HepG2 (cell line): ENCODE results near the gene ABTB2. TPM values are rescaled to one million over a fixed set of nuclear protein-coding genes. Genes with fewer than 3 reads are reported as not detected.
A peak's percentile ranks its signal among the peaks of the same experiment; 100 is the strongest.

Experiments
- CEBPG ChIP-seq: IDR thresholded peaks from 2 replicates; pipeline ENCODE4 v1.6.1; 2016
- ETV6 ChIP-seq: sonication (generic); formaldehyde crosslinking; conservative IDR thresholded peaks from 2 replicates; pipeline ENCODE4 v1.4.0; 2020; ENCODE audit warnings: missing genetic modification reagents
- MAFK ChIP-seq, 2 experiments: IDR thresholded peaks in 1 of 2; conservative IDR thresholded peaks in 1 of 2; 2 replicates each; pipeline ENCODE4 v1.6.1; 2011; ENCODE audit warnings: improper control_type of control experiment in 2 of 2, low read length in 2 of 2
- NCOA2 ChIP-seq: sonication (generic); formaldehyde crosslinking; IDR thresholded peaks from 2 replicates; pipeline ENCODE4 v1.8.0; 2022; ENCODE audit warnings: inconsistent platforms
- RBM22 ChIP-seq: fragments of 200-400 bp; formaldehyde crosslinking; optimal IDR thresholded peaks from 2 replicates; pipeline ENCODE3; 2017; ENCODE audit warnings: mild to moderate bottlenecking, low read length, moderate library complexity
- XRCC5 ChIP-seq: fragments of 200-400 bp; formaldehyde crosslinking; optimal IDR thresholded peaks from 2 replicates; pipeline ENCODE3; 2017; ENCODE audit warnings: mild to moderate bottlenecking, low read length
- ZNF138 ChIP-seq: sonication (generic); formaldehyde crosslinking; IDR thresholded peaks from 2 replicates; pipeline ENCODE4 v1.5.0; 2020; ENCODE audit warnings: mild to moderate bottlenecking, low read depth, missing genetic modification reagents
- ZNF510 ChIP-seq: sonication (generic); formaldehyde crosslinking; IDR thresholded peaks from 2 replicates; pipeline ENCODE4 v1.4.0; 2020; ENCODE audit warnings: low read depth, mild to moderate bottlenecking, missing genetic modification reagents
- ZNF577 ChIP-seq: sonication (generic); formaldehyde crosslinking; IDR thresholded peaks from 2 replicates; pipeline ENCODE4 v1.4.0; 2020; ENCODE audit warnings: mild to moderate bottlenecking, low read depth, missing genetic modification reagents, borderline replicate concordance
- polyA plus RNA-seq, 8 experiments: library from polyadenylated mRNA; depleted of rRNA in 3 of 8; stranded (reverse) in 7 of 8; unstranded in 1 of 8; fragments of >200 nt; fragmentation: Illumina TruSeq in 4 of 8; extraction: Trizol in 4 of 8; gene quantifications; 2 replicates each; pipeline versions ENCODE4 v1.2.1 to v1.2.3, GENCODE V29; 2011 to 2016; ENCODE audit warnings: low read depth in 4 of 8, missing spikeins in 1 of 8, mixed read lengths in 1 of 8; ENCODE audit not compliant: insufficient read depth in 1 of 8
- total RNA-seq, 5 experiments: library from RNA; depleted of rRNA; stranded (reverse); fragments of >200 nt; fragmentation: Illumina TruSeq; extraction: Trizol; gene quantifications; 2 replicates each; pipeline ENCODE4 v1.2.3, GENCODE V29; 2016; ENCODE audit warnings: low read depth in 1 of 5
- TF ChIP-seq, protein P1 (sequence below): sonication (generic); formaldehyde crosslinking; IDR thresholded peaks from 2 replicates; pipeline ENCODE4 v1.9.0; 2022; ENCODE audit warnings: missing genetic modification reagents, mild to moderate bottlenecking, borderline replicate concordance
- TF ChIP-seq, protein P2 (sequence below): sonication (generic); formaldehyde crosslinking; IDR thresholded peaks from 2 replicates; pipeline ENCODE4 v1.8.0; 2022; ENCODE audit warnings: missing genetic modification reagents, mild to moderate bottlenecking, inconsistent platforms, borderline replicate concordance
- TF ChIP-seq, protein P3 (sequence below): sonication (generic); formaldehyde crosslinking; conservative IDR thresholded peaks from 2 replicates; pipeline ENCODE4 v1.4.0; 2020; ENCODE audit warnings: missing genetic modification reagents
- TF ChIP-seq, protein P4 (sequence below): sonication (generic); formaldehyde crosslinking; IDR thresholded peaks from 2 replicates; pipeline ENCODE4 v1.4.0; 2020; ENCODE audit warnings: missing genetic modification reagents
- TF ChIP-seq, protein P5 (sequence below): sonication (generic); formaldehyde crosslinking; conservative IDR thresholded peaks from 2 replicates; pipeline ENCODE4 v1.4.0; 2020; ENCODE audit warnings: mild to moderate bottlenecking, missing genetic modification reagents, moderate library complexity
- TF ChIP-seq, protein P6 (sequence below): sonication (generic); formaldehyde crosslinking; IDR thresholded peaks from 2 replicates; pipeline ENCODE4 v1.4.0; 2020; ENCODE audit warnings: missing genetic modification reagents

ABTB2 gene
- total and polyA plus RNA-seq, 2 of the 13 experiments (the other 11 are each of a cell fraction or from before 2014, with no cell fraction given): 5.1 to 15.4 TPM

DNA sequence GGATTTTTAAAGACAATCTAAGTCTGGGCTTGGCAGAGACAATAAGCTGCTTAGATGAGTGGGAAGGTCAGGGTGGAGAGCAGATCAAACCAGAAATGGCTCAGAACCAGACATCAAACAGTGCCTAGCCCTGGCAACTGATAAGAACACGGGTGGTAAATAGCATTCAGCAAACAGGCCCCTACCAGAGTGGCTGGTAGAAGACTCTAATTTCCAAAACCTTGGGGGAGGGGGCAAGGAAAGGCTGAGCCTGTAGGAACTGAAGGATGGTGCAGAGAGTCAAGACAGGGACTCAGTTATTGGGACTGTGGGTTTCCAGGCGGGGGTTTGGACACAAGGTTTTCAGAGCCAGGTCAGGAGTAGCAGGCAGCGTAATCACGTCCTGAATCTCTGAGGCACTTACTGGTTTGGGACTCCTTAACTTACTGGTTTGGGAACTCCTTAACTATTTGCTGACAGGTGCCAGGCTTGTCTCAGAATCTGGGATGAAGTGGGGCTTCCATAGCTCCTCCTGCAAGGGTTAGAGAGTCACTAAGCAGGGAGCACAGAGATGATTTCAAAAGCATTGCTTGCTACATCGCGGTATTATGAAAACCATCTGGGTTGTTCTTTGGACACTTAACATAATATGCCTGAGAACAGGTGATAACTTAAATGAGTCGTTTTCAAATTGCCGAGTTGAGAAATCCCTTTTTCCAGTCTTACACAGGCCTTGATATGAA, 5.7 kb upstream of the ABTB2 start (continued):
- TF ChIP-seq ZNF510 (no peak), ETV6 (CRISPR knock-in tag) (no peak), ZNF577 (no peak), MAFK (conservative IDR thresholded peaks at IDR 0.05 in 1 of 2, IDR thresholded peaks at IDR 0.05 in 1 of 2; ENCODE audit: low read length in 2 of 2) (no peak), XRCC5 (no peak), CEBPG (CRISPR knock-in tag) (no peak), RBM22 (no peak), NCOA2 (CRISPR knock-in tag) (peak; percentile 78), ZNF138 (no peak)
- TF ChIP-seq, protein P1, sequence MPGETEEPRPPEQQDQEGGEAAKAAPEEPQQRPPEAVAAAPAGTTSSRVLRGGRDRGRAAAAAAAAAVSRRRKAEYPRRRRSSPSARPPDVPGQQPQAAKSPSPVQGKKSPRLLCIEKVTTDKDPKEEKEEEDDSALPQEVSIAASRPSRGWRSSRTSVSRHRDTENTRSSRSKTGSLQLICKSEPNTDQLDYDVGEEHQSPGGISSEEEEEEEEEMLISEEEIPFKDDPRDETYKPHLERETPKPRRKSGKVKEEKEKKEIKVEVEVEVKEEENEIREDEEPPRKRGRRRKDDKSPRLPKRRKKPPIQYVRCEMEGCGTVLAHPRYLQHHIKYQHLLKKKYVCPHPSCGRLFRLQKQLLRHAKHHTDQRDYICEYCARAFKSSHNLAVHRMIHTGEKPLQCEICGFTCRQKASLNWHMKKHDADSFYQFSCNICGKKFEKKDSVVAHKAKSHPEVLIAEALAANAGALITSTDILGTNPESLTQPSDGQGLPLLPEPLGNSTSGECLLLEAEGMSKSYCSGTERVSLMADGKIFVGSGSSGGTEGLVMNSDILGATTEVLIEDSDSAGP (CRISPR knock-in tag): no peak
- TF ChIP-seq, protein P2, sequence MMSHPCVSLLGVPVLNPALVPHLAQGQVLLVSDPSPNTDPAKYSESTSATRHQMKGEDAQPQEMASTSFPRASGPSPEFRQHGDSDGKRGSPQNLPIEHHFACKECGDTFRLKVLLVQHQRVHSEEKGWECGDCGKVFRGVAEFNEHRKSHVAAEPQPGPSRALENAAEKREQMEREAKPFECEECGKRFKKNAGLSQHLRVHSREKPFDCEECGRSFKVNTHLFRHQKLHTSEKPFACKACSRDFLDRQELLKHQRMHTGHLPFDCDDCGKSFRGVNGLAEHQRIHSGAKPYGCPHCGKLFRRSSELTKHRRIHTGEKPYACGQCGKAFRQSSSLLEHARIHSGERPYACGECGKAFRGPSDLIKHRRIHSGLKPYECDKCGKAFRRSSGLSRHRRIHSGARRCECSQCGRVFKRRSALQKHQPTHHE (CRISPR knock-in tag): no peak
- TF ChIP-seq, protein P3, sequence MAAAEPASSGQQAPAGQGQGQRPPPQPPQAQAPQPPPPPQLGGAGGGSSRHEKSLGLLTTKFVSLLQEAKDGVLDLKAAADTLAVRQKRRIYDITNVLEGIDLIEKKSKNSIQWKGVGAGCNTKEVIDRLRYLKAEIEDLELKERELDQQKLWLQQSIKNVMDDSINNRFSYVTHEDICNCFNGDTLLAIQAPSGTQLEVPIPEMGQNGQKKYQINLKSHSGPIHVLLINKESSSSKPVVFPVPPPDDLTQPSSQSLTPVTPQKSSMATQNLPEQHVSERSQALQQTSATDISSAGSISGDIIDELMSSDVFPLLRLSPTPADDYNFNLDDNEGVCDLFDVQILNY (CRISPR knock-in tag): no peak
- TF ChIP-seq, protein P4, sequence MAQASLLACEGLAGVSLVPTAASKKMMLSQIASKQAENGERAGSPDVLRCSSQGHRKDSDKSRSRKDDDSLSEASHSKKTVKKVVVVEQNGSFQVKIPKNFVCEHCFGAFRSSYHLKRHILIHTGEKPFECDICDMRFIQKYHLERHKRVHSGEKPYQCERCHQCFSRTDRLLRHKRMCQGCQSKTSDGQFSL: no peak
- TF ChIP-seq, protein P5, sequence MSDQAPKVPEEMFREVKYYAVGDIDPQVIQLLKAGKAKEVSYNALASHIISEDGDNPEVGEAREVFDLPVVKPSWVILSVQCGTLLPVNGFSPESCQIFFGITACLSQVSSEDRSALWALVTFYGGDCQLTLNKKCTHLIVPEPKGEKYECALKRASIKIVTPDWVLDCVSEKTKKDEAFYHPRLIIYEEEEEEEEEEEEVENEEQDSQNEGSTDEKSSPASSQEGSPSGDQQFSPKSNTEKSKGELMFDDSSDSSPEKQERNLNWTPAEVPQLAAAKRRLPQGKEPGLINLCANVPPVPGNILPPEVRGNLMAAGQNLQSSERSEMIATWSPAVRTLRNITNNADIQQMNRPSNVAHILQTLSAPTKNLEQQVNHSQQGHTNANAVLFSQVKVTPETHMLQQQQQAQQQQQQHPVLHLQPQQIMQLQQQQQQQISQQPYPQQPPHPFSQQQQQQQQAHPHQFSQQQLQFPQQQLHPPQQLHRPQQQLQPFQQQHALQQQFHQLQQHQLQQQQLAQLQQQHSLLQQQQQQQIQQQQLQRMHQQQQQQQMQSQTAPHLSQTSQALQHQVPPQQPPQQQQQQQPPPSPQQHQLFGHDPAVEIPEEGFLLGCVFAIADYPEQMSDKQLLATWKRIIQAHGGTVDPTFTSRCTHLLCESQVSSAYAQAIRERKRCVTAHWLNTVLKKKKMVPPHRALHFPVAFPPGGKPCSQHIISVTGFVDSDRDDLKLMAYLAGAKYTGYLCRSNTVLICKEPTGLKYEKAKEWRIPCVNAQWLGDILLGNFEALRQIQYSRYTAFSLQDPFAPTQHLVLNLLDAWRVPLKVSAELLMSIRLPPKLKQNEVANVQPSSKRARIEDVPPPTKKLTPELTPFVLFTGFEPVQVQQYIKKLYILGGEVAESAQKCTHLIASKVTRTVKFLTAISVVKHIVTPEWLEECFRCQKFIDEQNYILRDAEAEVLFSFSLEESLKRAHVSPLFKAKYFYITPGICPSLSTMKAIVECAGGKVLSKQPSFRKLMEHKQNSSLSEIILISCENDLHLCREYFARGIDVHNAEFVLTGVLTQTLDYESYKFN: no peak; the same call in 1 of the 2 replicates
- TF ChIP-seq, protein P6, sequence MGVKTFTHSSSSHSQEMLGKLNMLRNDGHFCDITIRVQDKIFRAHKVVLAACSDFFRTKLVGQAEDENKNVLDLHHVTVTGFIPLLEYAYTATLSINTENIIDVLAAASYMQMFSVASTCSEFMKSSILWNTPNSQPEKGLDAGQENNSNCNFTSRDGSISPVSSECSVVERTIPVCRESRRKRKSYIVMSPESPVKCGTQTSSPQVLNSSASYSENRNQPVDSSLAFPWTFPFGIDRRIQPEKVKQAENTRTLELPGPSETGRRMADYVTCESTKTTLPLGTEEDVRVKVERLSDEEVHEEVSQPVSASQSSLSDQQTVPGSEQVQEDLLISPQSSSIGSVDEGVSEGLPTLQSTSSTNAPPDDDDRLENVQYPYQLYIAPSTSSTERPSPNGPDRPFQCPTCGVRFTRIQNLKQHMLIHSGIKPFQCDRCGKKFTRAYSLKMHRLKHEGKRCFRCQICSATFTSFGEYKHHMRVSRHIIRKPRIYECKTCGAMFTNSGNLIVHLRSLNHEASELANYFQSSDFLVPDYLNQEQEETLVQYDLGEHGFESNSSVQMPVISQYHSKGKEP (CRISPR knock-in tag): no peak
